NCI-H187 treated with DMSO at 0.1 percent for 48 hours (cell line): ENCODE data around the gene FRY.

Experiments used
- DNase-seq: peaks from one replicate; lab custom pipeline; 2025; lab: John Stamatoyannopoulos, UW

Gene FRY

DNA sequence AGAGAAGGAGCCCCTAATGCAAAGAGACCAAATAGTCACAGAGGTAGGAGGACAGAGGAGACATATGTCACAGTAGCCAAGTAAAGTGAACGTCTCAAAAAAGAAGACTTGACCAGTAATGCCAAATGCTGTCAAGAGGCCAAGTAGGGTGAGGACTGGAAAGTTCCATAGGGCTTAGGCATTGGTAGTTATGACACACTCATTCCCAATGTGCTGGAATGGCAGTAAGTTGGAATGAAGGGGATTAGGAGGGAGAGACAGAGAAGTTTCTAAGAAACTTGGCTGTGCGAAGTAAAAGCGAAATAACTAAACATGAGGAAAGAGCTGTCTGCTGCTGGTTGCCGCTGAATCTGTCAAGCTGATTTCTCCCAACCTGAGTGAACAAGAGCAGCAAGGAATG, 14.9 kb upstream of the FRY start:
- no peak for DNase-seq

DNA sequence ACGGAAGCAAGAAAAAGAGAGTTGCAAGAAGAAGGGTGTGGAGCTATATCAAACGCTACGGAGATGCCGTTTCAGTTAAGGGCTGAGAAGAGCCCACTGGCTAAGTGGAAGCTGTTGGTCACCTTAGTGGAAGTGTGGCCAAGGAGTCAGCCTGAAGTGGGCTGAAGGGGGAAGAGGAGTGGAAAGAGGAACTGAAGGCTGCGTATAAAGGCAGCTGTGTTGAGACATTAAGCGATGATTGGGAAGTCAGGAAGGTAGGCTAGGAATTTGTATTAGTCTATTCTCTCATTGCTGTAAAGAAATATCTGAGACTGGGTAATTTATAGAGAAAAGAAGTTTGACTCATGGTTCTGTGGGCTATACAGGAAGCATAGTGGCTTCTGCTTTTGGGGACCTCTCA, 14.1 kb upstream of the FRY start:
- DNase-seq: no peak

DNA sequence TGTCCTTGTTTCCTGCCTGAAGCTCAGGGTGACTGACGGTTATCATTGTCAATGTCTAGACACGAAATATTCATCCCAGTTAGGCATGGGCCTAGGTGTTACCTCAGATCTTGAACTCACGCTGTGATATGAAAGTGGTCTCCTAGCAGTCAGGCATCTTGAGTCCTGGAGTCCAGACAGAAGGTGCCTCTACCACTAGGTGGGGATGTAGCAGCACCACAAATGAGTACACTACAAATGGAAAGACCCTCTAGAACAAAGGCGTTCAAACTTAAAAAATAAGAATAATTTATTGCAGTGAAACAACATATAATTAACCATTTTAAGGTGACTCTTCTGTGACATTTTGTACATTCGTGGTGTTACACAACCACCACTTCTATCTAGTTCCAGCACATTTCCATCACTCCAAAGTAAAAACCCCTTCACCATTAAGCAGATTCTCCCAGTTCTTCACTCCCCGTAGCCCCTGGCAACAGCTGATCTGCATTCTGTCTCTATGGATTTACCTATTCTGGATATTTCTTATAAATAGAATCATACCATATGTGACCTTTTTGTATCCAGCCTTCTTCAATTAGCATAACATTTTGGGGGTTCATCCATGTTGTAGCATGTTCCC, 11.9 kb upstream of the FRY start:
- DNase-seq: no peak

DNA sequence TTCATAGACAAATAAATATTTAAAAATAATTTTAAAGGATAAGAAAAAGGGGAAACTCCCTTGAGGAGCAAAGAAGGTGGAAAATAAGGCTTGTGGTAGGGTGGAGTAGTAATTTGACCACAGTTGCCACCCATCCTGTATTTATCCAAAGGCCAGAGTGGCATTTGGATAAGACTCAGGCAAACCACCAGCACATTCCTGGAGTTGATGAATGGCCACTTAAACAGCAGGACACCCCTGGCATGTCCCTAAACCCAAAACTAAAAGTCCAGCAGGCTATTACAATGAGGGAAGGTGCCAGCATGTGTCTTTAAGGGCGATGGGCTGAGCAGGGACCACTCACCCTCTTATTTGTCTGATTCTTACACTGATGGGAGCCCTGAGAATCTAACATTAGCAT, 9.8 kb upstream of the FRY start:
- no peak for DNase-seq

DNA sequence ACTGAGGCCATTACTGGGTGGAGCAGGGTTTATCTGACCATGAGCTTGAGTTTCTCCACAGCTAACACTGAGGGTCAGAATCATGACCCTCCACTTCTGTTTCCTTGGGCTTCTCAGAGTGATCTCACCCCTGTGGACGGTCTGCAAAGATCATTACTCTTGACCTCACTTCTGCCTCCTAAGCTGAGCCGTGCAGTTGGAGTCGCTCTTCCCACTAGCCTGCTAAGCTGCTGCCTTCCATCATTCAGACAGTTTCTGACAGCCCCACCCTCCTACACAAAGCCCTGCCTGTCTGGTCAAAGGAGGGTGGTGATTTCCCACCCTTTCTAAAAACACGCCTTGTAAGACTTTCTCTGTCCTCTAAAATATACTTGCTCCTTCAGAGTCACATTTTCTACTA, 9.3 kb upstream of the FRY start:
- no peak for DNase-seq

DNA sequence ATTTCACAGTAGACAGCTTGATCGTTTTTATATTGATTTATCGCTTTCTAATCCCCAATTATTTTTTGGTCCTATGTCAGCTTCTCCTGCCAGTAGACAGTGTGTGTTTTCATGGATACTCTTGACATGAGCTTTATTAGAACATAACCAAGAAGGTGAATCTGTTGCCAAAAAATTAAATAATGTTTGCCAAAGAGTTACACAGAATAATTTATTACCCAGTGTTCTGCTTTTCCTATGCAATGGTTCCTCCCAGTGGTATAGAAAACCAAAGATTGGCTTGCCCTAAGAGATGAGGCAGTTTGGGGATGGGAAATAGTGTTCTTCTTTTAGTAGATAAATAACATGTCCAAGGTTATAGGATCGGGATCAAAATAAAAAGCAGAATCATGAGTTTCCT, 8.5 kb upstream of the FRY start:
- DNase-seq: no peak

DNA sequence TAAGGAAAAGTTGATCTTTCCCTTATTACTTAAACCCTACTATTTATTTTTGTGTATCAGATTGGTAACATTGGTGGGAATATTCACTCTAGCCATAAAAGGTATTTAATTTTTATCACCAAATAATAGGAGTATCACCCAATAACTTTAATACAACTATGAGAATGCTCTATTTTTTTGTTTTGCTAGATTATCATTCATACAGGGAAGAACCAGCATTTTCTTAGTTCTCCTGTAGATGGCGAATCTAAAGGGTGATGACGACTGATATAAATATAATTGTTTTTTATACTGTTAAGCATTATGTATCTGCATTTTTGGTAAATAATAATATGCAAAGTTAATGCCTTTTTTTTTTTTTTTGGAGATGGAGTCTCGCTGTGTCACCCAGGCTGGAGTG, 7.9 kb upstream of the FRY start:
- no peak for DNase-seq

DNA sequence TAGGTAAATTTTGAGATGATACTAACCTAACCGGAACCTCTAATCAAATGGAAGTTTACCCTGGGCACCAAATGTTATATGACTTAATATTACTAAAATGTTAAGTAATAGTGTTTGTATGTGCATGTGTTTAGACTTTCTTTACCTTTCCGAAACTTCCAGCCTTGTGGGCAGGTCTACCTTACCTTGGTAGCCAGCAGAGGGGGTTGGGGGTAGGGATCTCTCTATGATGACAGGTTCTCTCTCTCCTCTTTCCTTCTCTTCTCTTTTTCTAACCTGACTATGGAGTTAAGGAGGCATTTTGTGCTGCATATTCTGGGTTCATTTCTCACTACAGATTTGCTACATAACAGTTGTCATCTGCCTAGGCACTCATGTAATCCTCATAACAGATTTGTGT, 6.8 kb upstream of the FRY start:
- DNase-seq: no peak

DNA sequence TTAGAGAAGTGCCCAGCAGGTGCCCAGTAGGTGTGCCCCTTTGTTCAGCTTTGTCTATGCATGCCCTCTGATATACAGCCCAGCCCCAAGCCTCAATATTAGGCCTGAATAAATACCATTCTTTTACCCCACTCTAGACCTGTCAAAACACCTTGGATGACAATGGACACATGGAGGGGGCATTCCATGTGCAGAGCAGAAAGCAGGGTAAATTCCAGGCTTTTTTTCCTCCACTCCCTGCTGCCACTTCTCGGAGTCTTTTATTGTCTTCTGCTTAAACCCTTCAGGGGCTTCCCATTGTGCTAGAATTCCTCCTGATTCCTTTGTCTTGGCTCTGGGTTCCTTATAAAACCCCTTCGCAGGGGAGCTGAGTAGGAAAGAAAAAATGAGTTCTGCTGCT, 5.8 kb upstream of the FRY start:
- DNase-seq: no peak

DNA sequence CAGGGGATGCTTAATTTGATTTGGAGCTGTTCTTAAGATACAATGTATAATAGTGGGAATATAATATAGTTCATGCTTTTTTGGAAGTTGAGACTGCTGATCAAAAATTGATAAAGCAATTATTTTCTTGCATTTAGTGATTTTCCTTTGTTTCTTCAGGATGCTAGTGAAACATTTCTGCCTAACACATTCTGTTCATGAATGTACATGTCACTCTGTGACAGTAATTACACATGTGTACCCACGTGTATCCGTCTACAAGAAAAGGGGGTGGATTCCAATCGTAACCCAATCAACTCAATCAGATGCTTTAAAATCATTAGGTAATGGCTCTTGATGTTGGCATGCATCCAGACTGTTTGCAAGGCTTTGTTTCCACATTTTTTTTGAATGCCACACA, 5.0 kb upstream of the FRY start:
- DNase-seq: no peak

DNA sequence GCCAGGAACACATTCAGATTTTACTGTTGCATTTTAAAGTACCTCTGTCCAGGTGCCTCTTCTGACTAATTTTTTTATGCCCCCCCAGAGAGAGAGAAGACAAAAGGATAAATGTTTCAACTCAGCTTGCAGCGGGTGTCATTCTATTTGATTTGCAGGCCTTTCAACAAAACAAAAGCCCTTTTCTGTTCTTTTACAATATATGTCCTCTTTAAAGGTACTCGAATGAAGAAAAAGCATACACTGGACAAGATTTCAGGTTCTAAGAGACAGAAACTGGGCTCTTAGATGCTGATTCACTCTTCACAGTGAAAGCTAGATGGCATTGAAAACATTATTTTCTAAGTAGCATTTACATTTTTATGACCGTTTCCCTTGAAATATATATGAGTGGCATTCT, 2.9 kb upstream of the FRY start:
- peak; percentile 74 for DNase-seq

DNA sequence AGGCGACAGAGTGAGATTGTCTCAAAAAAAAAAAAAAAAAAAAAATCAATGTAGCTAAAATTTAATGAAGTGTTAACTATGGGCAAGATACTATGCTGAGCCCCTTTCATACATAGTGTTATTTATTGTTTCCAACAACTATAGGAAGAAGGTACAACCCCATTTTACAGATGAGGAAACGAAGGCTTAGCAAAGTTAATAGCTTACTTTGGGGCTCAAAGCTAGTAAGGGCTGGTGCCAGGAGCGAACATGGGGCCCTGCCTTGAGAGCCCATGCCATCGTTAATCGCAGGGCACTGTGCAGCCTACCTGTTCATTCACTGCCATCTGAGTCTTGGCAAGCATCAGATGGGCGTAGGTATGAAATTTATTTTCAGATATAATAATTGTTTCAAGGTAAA, 1.9 kb upstream of the FRY start:
- no peak for DNase-seq

DNA sequence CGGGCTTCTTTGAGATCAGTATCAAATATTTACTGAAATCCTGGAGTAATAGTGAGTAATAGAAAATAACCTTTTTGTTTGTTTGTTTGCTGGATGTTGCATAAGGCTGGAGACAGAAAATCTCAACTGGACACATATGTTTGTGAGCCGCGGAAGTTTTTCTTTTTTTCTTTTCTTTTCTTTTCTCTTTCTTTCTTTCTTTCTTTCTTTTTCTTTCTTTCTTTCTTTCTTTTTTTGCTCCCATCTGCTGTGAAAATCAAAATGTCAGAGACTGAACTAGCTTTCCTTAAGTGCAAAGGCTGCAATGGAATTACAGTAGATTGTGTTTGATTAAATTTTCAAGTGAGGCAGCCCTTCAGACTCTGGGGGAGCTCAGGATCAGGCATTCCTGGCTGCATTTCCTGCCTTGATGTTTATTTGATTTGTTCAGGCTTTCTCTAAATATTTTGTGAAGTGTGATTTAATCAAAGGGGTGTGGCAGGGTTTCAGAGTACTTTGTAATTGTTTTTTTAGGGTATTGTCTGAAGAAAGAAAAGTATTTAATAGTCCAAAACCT, 319 bp downstream of the FRY start:
- DNase-seq: no peak

DNA sequence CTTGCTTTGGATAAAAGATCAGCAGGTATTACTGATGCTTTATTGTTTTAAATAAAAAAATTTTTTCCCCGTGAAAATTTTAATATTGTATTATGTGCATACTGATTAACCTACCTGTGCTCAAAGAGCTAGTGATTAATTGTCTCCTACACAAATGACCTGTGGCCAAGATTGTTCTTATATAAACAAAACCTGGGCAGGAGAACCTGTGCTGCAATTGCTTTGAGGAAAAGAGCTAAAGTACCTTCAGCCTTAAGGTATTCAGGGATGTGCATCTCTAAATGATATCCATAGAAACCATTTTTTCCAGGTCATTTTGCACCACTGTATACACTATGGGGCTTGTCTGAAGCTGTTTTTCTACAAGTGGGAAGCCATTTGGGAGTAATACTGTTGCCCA, 1.2 kb downstream of the FRY start:
- no peak for DNase-seq

DNA sequence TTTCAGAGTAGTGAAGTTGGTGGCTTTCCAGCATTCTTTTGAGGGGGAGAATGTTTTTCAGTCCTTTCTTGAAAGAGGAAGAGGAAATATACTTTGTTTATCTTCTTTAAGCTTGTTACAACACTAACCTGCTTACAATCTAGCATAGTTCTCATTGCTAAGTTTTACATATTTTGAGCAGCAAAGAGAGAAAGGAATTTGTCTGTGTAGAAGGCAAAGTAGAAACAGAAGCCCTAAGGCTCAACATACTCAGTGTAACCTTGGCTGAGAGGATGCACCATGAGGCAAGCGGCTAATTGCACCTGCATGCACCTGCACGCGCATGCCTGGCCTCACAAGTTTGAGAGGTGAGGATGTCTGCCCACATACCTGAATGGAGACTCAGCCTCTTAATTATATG, 2.2 kb downstream of the FRY start:
- DNase-seq: no peak

DNA sequence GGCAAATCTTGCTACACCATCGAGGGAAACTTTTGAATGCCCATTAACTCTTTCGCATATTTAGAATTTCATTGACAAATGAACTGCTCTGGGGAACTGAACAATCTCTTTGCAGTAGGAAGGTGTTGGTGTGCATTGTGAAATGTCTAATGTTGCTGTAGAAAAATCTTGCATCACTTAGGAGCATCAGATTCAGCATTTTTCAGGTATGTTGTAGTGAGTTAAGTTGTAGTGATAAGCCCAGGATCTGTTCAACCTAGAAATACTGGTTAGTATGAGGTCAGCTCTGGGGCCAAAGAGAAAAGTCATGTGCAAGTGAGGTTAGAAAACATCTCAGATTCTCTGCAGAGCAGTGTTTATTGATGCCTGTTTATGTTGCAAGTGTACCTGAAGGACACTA, 4.1 kb downstream of the FRY start:
- DNase-seq: no peak

DNA sequence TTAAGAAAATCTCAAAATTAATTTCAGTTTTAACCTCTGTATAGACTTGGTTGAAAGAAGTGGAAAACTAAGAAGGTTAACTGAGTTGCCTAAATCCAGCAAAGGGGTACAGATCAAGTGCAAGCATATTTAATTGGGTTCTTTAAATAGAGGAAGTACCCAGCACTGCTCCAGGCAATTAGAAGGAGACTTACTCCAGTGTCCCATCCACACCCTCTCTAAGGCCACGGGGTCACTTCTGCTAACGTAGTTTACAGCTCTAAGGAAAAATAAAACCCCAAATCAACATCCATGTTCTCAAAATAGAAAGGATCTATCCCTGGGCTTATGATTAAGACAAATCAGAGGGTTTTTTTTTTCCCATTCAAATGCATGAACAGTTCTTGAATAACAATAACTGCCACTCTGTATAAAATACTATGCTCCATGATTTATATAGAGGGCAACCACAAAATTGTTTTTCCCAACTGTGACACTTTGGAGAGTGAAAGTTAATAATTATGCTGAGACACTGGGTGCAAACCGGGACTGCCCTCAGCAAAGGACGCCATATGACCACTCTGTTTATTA, 4.6 kb downstream of the FRY start:
- DNase-seq: no peak

DNA sequence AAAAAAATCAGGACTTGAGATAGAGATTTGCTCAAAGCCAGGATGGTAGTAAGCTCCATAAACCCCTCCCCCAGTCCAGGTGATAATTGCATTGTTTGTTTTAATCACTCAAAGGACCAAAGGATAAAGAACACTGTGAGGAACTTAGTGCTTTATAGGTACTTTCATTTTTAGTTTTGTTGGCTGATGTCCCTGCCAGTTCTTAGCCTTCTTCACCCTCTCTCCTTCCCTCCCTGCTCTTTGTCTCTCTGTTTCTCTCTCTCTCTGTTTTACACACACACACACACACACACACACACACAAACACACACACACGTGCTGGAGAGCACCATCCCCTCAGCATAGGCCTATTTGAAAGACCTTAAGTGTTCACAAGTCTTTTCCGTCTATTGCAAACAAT, 5.2 kb downstream of the FRY start:
- no peak for DNase-seq

DNA sequence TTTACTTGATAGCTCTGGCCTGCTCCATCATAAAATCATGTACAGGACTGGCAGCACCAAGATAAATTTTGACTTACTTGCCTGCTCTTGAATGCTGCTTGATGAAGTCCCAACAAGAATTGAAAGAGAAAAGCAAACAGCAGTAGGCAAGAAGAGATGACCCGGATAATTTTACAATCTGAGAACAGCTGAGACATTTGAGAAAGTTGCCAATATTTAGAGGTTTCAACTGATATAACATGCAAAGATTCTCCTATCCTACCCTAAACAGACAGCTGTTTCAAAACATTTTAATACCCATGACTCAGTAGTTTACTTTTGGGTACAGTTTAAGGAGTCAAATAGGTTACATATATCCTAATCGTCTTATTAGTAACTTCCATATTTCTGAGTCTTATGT, 5.9 kb downstream of the FRY start:
- no peak for DNase-seq

DNA sequence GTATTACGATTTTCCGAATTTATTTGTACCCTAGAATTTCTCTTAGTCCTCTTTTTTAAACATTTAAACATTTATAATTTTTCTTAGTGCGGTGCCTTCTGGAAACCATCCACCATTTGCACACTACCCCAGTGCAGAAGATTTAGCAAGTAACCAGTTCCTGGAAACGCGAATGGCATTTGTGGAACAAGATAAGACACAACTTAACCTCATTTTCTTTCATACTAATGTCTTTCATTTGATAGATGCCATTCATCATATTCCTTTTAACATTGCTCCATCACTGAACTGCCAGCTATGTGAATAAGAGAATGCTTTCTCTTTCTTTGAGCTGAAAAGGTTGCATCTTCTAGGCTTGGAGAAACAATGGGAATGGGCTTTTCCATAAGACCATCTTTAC, 6.8 kb downstream of the FRY start:
- no peak for DNase-seq

DNA sequence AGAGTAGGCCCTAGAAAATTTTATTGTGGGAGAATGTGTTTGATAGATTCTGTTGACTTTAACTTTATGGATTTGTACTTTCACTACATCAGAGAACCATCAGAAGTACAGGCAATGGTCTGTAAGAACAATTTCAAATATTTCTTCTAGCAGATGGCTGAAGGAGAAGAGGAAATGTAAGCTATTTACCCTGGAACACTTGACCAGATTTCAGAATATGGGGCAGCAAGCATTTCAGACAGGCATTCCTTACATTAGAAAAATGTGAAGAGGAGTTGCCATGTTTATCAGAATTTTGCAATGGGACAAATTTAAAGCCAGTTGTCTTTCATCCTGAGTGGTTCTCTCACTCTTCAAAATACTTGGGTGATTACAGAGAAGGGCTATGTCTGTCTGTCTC, 7.5 kb downstream of the FRY start:
- DNase-seq: no peak

DNA sequence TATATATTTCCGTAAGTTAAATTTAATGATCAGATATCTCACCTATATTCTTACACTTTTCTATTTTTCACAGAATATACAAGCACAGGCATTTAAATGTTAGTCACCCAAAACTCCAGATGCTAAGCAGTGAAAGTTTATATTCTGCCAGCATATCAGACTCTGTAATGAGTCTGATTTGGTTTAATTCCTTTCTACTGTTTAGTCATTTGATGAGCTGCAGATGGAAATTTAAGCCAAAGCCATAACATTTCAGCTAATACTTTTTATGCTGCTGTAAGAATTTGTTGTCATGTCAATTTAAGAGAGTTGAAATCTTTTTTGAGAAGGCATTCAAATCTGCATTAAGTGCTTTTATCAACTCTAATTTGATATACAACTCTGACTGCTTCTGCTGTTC, 8.0 kb downstream of the FRY start:
- no peak for DNase-seq

DNA sequence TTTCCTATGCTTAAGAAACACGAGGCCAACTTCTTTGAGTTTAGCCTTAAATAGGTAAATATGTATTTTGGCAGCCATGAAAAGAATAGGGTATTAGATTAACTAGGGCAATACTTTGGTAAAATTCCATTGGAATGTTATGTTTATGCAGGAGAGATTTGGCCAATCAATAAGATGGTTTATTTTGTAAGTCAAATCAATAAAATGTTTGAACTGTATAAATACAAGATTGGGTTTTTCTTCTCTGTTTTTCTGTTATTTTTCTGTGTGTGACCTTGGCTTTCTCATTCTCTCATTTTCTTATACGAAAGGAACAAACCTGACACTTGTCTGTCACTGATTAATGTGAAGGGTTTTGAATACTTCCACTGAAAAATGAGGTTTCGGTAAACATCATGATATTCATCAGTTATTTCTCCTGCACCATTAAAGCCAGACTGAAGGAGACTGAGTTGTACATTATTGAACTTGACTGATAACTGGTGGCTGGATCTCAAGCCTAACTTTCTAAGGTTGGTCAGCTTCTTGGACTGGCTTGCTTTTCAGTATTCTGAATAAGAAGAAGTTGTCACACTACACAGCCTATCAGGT, 8.6 kb downstream of the FRY start:
- no peak for DNase-seq

DNA sequence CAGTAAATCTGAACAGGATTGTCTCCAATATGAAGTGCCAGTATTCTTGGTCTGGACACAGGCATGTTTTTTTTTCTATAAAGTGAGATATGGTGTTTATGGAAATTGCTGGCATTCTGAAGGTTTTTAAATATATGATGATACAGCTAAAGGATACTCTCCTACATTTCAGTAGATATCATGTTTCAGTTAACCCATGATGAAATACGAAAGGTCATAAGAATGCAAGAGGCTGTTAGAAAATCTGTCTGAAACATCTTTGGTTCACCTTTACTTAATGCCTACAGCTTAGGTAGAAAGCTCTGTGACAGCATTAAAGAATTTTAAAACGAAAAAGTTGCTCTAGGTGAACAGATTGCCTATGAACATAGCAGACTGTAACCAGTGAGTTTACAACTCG, 9.1 kb downstream of the FRY start:
- DNase-seq: no peak
